Kidney (tissue), 14 donors: Measurements from ENCODE around the gene GPX3. TPM values are rescaled to one million over a fixed set of nuclear protein-coding genes. Genes with fewer than 3 reads are reported as not detected.

ENCODE experiments used
- DNase-seq, 5 donors: peaks; one replicate each; pipeline ENCODE4 v3.0.0-alpha.2; 2013 to 2020
- FAIRE-seq: peaks from 2 replicates; lab custom pipeline; 2012; peaks lifted over from hg19 to GRCh38; lab: Jason Lieb, UNC
- H3K27ac ChIP-seq, 2 donors: one replicate each; pipeline ENCODE4 v1.7.0; 2013; ENCODE audit warnings: low read depth in 2 of 2, low read length in 2 of 2, inconsistent platforms in 1 of 2
- H3K27me3 ChIP-seq: one replicate; pipeline ENCODE4 v1.7.1; 2013; ENCODE audit warnings: low read length, inconsistent platforms; ENCODE audit not compliant: control insufficient read depth, insufficient read depth
- H3K36me3 ChIP-seq, 3 donors: one replicate each; pipeline versions ENCODE4 v1.7.0 to v1.7.1; 2013; ENCODE audit warnings: low read length in 3 of 3, control low read depth in 1 of 3, inconsistent platforms in 1 of 3; ENCODE audit not compliant: insufficient read depth in 3 of 3, control insufficient read depth in 2 of 3
- H3K4me1 ChIP-seq, 3 donors: one replicate each; pipeline versions ENCODE4 v1.7.0 to v1.7.1; 2013; ENCODE audit warnings: low read length in 3 of 3, inconsistent platforms in 1 of 3, low read depth in 1 of 3; ENCODE audit not compliant: control insufficient read depth in 2 of 3, insufficient read depth in 2 of 3
- H3K4me3 ChIP-seq, 3 donors: one replicate each; pipeline versions ENCODE4 v1.7.0 to v1.8.1; 2013; ENCODE audit warnings: low read length in 3 of 3, control low read depth in 1 of 3, inconsistent platforms in 1 of 3
- H3K9ac ChIP-seq, 3 donors: one replicate each; pipeline versions ENCODE4 v1.7.0 to v1.7.1; 2013; ENCODE audit warnings: low read length in 3 of 3, control low read depth in 1 of 3, inconsistent platforms in 1 of 3
- H3K9me3 ChIP-seq, 3 donors: one replicate each; pipeline versions ENCODE4 v1.7.0 to v1.7.1; 2013; ENCODE audit warnings: low read length in 3 of 3, control low read depth in 1 of 3, inconsistent platforms in 1 of 3; ENCODE audit not compliant: control insufficient read depth in 2 of 3, insufficient read depth in 1 of 3
- CTCF ChIP-seq: IDR thresholded peaks from 3 replicates; pipeline ENCODE4 v1.5.1; 2012; ENCODE audit warnings: mild to moderate bottlenecking, moderate library complexity, borderline replicate concordance; ENCODE audit not compliant: insufficient read depth; ENCODE audit errors: extremely low read depth
- intact Hi-C: fragments of 100-400 bp; cut with DNase I; formaldehyde crosslinking; loops from one replicate; pipeline ENCODE4 v1.11.1; 2022
- polyA plus RNA-seq: library from polyadenylated mRNA; stranded (reverse); fragments of 350-450 nt; fragmentation: Illumina TruSeq; extraction: RNeasy Lipid Tissue Mini Kit (QIAGEN cat#74804); gene quantifications from one replicate; pipeline ENCODE4 v1.2.3, GENCODE V29; 2014; ENCODE audit warnings: low read depth, low replicate concordance; ENCODE audit not compliant: insufficient read depth
- total RNA-seq: library from RNA; stranded (reverse); fragmentation: NEBNext Ultra II Directional; extraction: Animal tissue kit (Norgen Biotek cat#: 25700); gene quantifications from one replicate; pipeline ENCODE4 v1.2.1, GENCODE V29; 2021
- donor health status: control.
- donor health status: control.
- donor health status: control.
- donor health status: control.
- donor health status: control.
- donor health status: DM: yes; HTN: yes; CAD: no.
- donor health status: Normal renal cell carcinoma (clear cell type).

GPX3 gene
- total and polyA plus RNA-seq, 2 donors from 2014 or later: 1,327 to 27,893 TPM

- H3K27me3 ChIP-seq: no peaks in the 10 kb centered on the region
- no peaks in the 10 kb centered on the region for H3K9me3 ChIP-seq
- peaks cover 5 to 69% (median 47%) of the 10 kb centered on the region in 3 donors for H3K36me3 ChIP-seq
- peaks cover 0 to 42% (median 35%) of the 10 kb centered on the region in 3 donors for H3K4me1 ChIP-seq
- DNase-seq: peak; percentile 61 to 81 (median 65)
- peak overlapping the region in 1 of 2 donors; percentile 72 for H3K27ac ChIP-seq
- TF ChIP-seq CTCF: no peak
- H3K4me3 ChIP-seq: no peak overlapping the region
- H3K9ac ChIP-seq: peak overlapping the region in 1 of 3 donors; percentile 9
- FAIRE-seq: no peak
- intact Hi-C loops: no loop called here
These were observed 16.2 kb downstream of the GPX3 start for GRCh38 chr5:151036556-151036955.

GRCh38 chr5:151037561-151038411 is 17.4 kb downstream of the GPX3 start:
- Histone ChIP-seq H3K36me3 (peaks cover 5 to 68% (median 45%) of the 10 kb centered on the region in 3 donors), H3K27me3 (no peaks in the 10 kb centered on the region), H3K4me3 (no peak overlapping the region), H3K27ac (peak overlapping the region; percentile 73 to 75), H3K9me3 (no peaks in the 10 kb centered on the region), H3K9ac (peak overlapping the region in 1 of 3 donors; percentile 13), H3K4me1 (peaks cover 0 to 50% (median 38%) of the 10 kb centered on the region in 3 donors)
- FAIRE-seq (no peak), DNase-seq (peak in 4 of 5 donors; percentile 37 to 85 (median 70))
- intact Hi-C loops: no loop called here
- TF ChIP-seq CTCF: no peak

GRCh38 chr5:151038412-151038745 is 18.0 kb downstream of the GPX3 start:
- DNase-seq: no peak
- FAIRE-seq: no peak
- H3K9ac ChIP-seq: peak overlapping the region in 1 of 3 donors; percentile 13
- no peaks in the 10 kb centered on the region for H3K9me3 ChIP-seq
- peak overlapping the region; percentile 73 to 75 for H3K27ac ChIP-seq
- TF ChIP-seq CTCF: no peak
- H3K4me3 ChIP-seq: no peak overlapping the region
- intact Hi-C loops: no loop called here
- H3K27me3 ChIP-seq: no peaks in the 10 kb centered on the region
- H3K4me1 ChIP-seq: peaks cover 0 to 50% (median 41%) of the 10 kb centered on the region in 3 donors
- peaks cover 8 to 74% (median 47%) of the 10 kb centered on the region in 3 donors for H3K36me3 ChIP-seq
